ENCODE results near the gene AKAP5. TPM values are rescaled to one million over a fixed set of nuclear protein-coding genes. Genes with fewer than 3 reads are reported as not detected.

The AKAP5 gene
- total RNA-seq, 1 experiment from 2014 or later, result 0.14 TPM

GRCh38 chr14:64468451-64468850 is 3.2 kb downstream of the AKAP5 start:
- no peak for DNase-seq (ENCODE audit: unreplicated experiment)
- ChIA-PET POLR2A (interaction anchor here (1.1 to 1.2 kb wide), 2 partner anchors 33 to 211 kb away, joined by 3 to 4 read pairs; no protein-coding TSS in a partner anchor), CTCF (interaction anchor here (1.1 to 2.7 kb wide), 3 partner anchors 9 to 39 kb away, joined by 4 to 13 read pairs (median 5); no protein-coding TSS in a partner anchor)
- Mint-ChIP-seq H3K27ac (ENCODE audit: low read depth, unreplicated experiment) (no peak overlapping the region), H3K9me3 (ENCODE audit: unreplicated experiment) (no peaks in the 10 kb centered on the region), H3K4me1 (ENCODE audit: insufficient read depth, unreplicated experiment) (peaks cover 6% of the 10 kb centered on the region), H3K27me3 (ENCODE audit: insufficient read depth, unreplicated experiment) (no peaks in the 10 kb centered on the region), H3K36me3 (ENCODE audit: insufficient read depth, unreplicated experiment) (no peaks in the 10 kb centered on the region), H3K4me3 (ENCODE audit: unreplicated experiment) (no peak overlapping the region)
- no peak for TF ChIP-seq CTCF (IDR thresholded peaks at IDR 0.05; ENCODE audit: unreplicated experiment)
- intact Hi-C loops (cut with micrococcal nuclease), result no loop called here
- no TSS peak for BruUV-seq (replicated peaks)

- intact Hi-C loops (cut with micrococcal nuclease), result no loop called here
- TF ChIP-seq CTCF (IDR thresholded peaks at IDR 0.05; ENCODE audit: unreplicated experiment), result no peak
- POLR2A ChIA-PET, result no interaction called here
- H3K9me3 Mint-ChIP-seq (ENCODE audit: unreplicated experiment), result no peaks in the 10 kb centered on the region
- peaks cover 6% of the 10 kb centered on the region for H3K4me1 Mint-ChIP-seq (ENCODE audit: insufficient read depth, unreplicated experiment)
- no TSS peak for BruUV-seq (replicated peaks)
- H3K27me3 Mint-ChIP-seq (ENCODE audit: insufficient read depth, unreplicated experiment), result no peaks in the 10 kb centered on the region
- no peak overlapping the region for H3K4me3 Mint-ChIP-seq (ENCODE audit: unreplicated experiment)
- no peak for DNase-seq (ENCODE audit: unreplicated experiment)
- no peak overlapping the region for H3K27ac Mint-ChIP-seq (ENCODE audit: low read depth, unreplicated experiment)
- no peaks in the 10 kb centered on the region for H3K36me3 Mint-ChIP-seq (ENCODE audit: insufficient read depth, unreplicated experiment)
- CTCF ChIA-PET, result interaction anchor here (0.6 to 1.4 kb wide), 3 partner anchors 10 to 44 kb away, joined by 3 to 4 read pairs (median 3); no protein-coding TSS in a partner anchor
These were observed 8.7 kb downstream of the AKAP5 start for GRCh38 chr14:64474041-64474440.

GRCh38 chr14:64474698-64475097 is 9.4 kb downstream of the AKAP5 start:
- ChIA-PET POLR2A (no interaction called here), CTCF (interaction anchor here (0.6 to 1.4 kb wide), 3 partner anchors 10 to 44 kb away, joined by 3 to 4 read pairs (median 3); no protein-coding TSS in a partner anchor)
- no peak for TF ChIP-seq CTCF (IDR thresholded peaks at IDR 0.05; ENCODE audit: unreplicated experiment)
- DNase-seq (ENCODE audit: unreplicated experiment), result no peak
- Mint-ChIP-seq H3K4me3 (ENCODE audit: unreplicated experiment) (no peak overlapping the region), H3K27ac (ENCODE audit: low read depth, unreplicated experiment) (no peak overlapping the region), H3K4me1 (ENCODE audit: insufficient read depth, unreplicated experiment) (peaks cover 6% of the 10 kb centered on the region), H3K36me3 (ENCODE audit: insufficient read depth, unreplicated experiment) (peaks cover 4% of the 10 kb centered on the region), H3K9me3 (ENCODE audit: unreplicated experiment) (no peaks in the 10 kb centered on the region), H3K27me3 (ENCODE audit: insufficient read depth, unreplicated experiment) (no peaks in the 10 kb centered on the region)
- intact Hi-C loops (cut with micrococcal nuclease), result no loop called here
- BruUV-seq (replicated peaks), result no TSS peak

- no peak for TF ChIP-seq CTCF (IDR thresholded peaks at IDR 0.05; ENCODE audit: unreplicated experiment)
- Mint-ChIP-seq H3K4me3 (ENCODE audit: unreplicated experiment) (no peak overlapping the region), H3K4me1 (ENCODE audit: insufficient read depth, unreplicated experiment) (peaks cover 6% of the 10 kb centered on the region), H3K36me3 (ENCODE audit: insufficient read depth, unreplicated experiment) (peaks cover 7% of the 10 kb centered on the region), H3K27ac (ENCODE audit: low read depth, unreplicated experiment) (no peak overlapping the region), H3K27me3 (ENCODE audit: insufficient read depth, unreplicated experiment) (no peaks in the 10 kb centered on the region), H3K9me3 (ENCODE audit: unreplicated experiment) (no peaks in the 10 kb centered on the region)
- BruUV-seq (replicated peaks), result no TSS peak
- intact Hi-C loops (cut with micrococcal nuclease), result no loop called here
- ChIA-PET POLR2A (interaction anchor here (0.6 kb wide), 1 partner anchor 751 kb away, joined by 3 read pairs; no protein-coding TSS in a partner anchor), CTCF (interaction anchor here (0.6 to 1.6 kb wide), 8 partner anchors 9 to 416 kb away, joined by 3 to 6 read pairs (median 3); no protein-coding TSS in a partner anchor)
- no peak for DNase-seq (ENCODE audit: unreplicated experiment)
These were observed 10.4 kb downstream of the AKAP5 start for GRCh38 chr14:64475585-64476273.
